Neural cell (in vitro differentiated cells): ENCODE measurements around the gene PDGFB. TPM values are rescaled to one million over a fixed set of nuclear protein-coding genes. Genes with fewer than 3 reads are reported as not detected.

Experiments
- H2AFZ ChIP-seq: fragments of 200-600, 300-800 bp; sonication (generic), shearing (Covaris generic); 2 replicates; pipeline ENCODE4 v1.6.0; 2014; ENCODE audit warnings: low read depth, mild to moderate bottlenecking, antibody characterized with exemption, low read length, moderate library complexity
- H3F3A ChIP-seq: fragments of 200-600 bp; shearing (Covaris generic); 2 replicates; pipeline ENCODE4 v1.6.1; 2016; ENCODE audit warnings: mild to moderate bottlenecking, moderate library complexity, mixed read lengths, antibody characterized with exemption, low read length; ENCODE audit not compliant: insufficient read depth, poor library complexity, severe bottlenecking
- H3K27ac ChIP-seq: fragments of 200-600, 300-800 bp; sonication (generic), shearing (Covaris generic); 2 replicates; pipeline ENCODE4 v1.5.1; 2014; ENCODE audit warnings: mild to moderate bottlenecking, low read length, moderate library complexity
- H3K27me3 ChIP-seq: fragments of 300-800, 200-600 bp; sonication (generic), shearing (Covaris generic); 2 replicates; pipeline ENCODE4 v1.6.0; 2014; ENCODE audit warnings: mild to moderate bottlenecking, low read depth, low read length, moderate library complexity; ENCODE audit not compliant: insufficient read depth
- H3K36me3 ChIP-seq: fragments of 300-800, 200-600 bp; sonication (generic), shearing (Covaris generic); 2 replicates; pipeline ENCODE4 v1.5.1; 2014; ENCODE audit warnings: mild to moderate bottlenecking, antibody characterized with exemption, low read length, moderate library complexity; ENCODE audit not compliant: insufficient read depth
- H3K4me2 ChIP-seq: fragments of 300-800, 200-600 bp; sonication (generic), shearing (Covaris generic); 2 replicates; pipeline ENCODE4 v1.6.0; 2014; ENCODE audit warnings: mild to moderate bottlenecking, low read length
- H3K4me3 ChIP-seq: fragments of 300-800, 200-600 bp; sonication (generic), shearing (Covaris generic); 2 replicates; pipeline ENCODE4 v1.5.1; 2014; ENCODE audit warnings: mild to moderate bottlenecking, low read length, moderate library complexity
- H3K79me2 ChIP-seq: fragments of 200-600 bp; shearing (Covaris generic); replicated peaks from 2 replicates; pipeline ENCODE4 v1.6.0; 2014; ENCODE audit warnings: mild to moderate bottlenecking, low read length, moderate library complexity; ENCODE audit not compliant: insufficient read depth
- H3K9ac ChIP-seq: fragments of 300-800, 200-600 bp; sonication (generic), shearing (Covaris generic); 2 replicates; pipeline ENCODE4 v1.6.1; 2016; ENCODE audit warnings: mild to moderate bottlenecking, low read length, mixed read lengths
- H3K9me2 ChIP-seq: fragments of 200-600 bp; shearing (Covaris generic); 2 replicates; pipeline ENCODE4 v1.6.1; 2016; ENCODE audit warnings: mild to moderate bottlenecking, low read length, mixed read lengths; ENCODE audit not compliant: insufficient read depth
- H3K9me3 ChIP-seq: fragments of 200-600, 300-800 bp; sonication (generic), shearing (Covaris generic); 2 replicates; pipeline ENCODE4 v1.6.1; 2016; ENCODE audit warnings: mild to moderate bottlenecking, mixed run types, low read length, moderate library complexity, mixed read lengths
- H4K20me1 ChIP-seq: fragments of 200-600 bp; shearing (Covaris generic); 2 replicates; pipeline ENCODE4 v1.6.1; 2016; ENCODE audit warnings: mild to moderate bottlenecking, mixed run types; ENCODE audit not compliant: insufficient read depth
- EP300 ChIP-seq: fragments of 450-650 bp; conservative IDR thresholded peaks from 2 replicates; pipeline ENCODE4 v1.6.1; 2014; ENCODE audit warnings: antibody characterized with exemption, mild to moderate bottlenecking, moderate library complexity; ENCODE audit not compliant: poor library complexity, severe bottlenecking
- EZH2 ChIP-seq: fragments of 200-600, 300-800 bp; shearing (Covaris generic), sonication (generic); IDR thresholded peaks from 2 replicates; pipeline ENCODE4 v1.6.1; 2014; ENCODE audit warnings: antibody characterized with exemption, low read length, borderline replicate concordance, mild to moderate bottlenecking; ENCODE audit not compliant: insufficient read depth, poor library complexity, severe bottlenecking
- MXI1 ChIP-seq: fragments of 450-650 bp; conservative IDR thresholded peaks from 2 replicates; pipeline ENCODE4 v1.6.1; 2014; ENCODE audit warnings: antibody characterized with exemption, mild to moderate bottlenecking; ENCODE audit not compliant: poor library complexity, severe bottlenecking
- POLR2AphosphoS5 ChIP-seq: IDR thresholded peaks from 2 replicates; pipeline ENCODE4 v1.6.1; 2012
- RAD21 ChIP-seq: fragments of 450-650 bp; conservative IDR thresholded peaks from 2 replicates; pipeline ENCODE4 v1.6.1; 2014; ENCODE audit warnings: antibody characterized with exemption, mild to moderate bottlenecking, moderate library complexity
- SMC3 ChIP-seq: fragments of 450-650 bp; conservative IDR thresholded peaks from 2 replicates; pipeline ENCODE4 v1.6.1; 2014; ENCODE audit warnings: antibody characterized with exemption, mild to moderate bottlenecking, moderate library complexity; ENCODE audit not compliant: poor library complexity
- TAF1 ChIP-seq: IDR thresholded peaks from 2 replicates; pipeline ENCODE4 v1.6.1; 2012; ENCODE audit warnings: low read depth
- polyA plus RNA-seq: library from polyadenylated mRNA; depleted of rRNA; stranded (reverse); fragments of >200 nt; gene quantifications from 2 replicates; pipeline ENCODE4 v1.2.3, GENCODE V29; 2014
- TF ChIP-seq, protein P1 (sequence below): IDR thresholded peaks from 2 replicates; pipeline ENCODE4 v1.6.1; 2012; ENCODE audit warnings: borderline replicate concordance
- TF ChIP-seq, protein P2 (sequence below): fragments of 450-650 bp; IDR thresholded peaks from 2 replicates; pipeline ENCODE4 v1.5.1; 2014; ENCODE audit warnings: antibody characterized with exemption, mild to moderate bottlenecking, moderate library complexity; ENCODE audit not compliant: poor library complexity, severe bottlenecking

The PDGFB gene
- polyA plus RNA-seq, 1 donor from 2014 or later: 0.61 TPM

DNA sequence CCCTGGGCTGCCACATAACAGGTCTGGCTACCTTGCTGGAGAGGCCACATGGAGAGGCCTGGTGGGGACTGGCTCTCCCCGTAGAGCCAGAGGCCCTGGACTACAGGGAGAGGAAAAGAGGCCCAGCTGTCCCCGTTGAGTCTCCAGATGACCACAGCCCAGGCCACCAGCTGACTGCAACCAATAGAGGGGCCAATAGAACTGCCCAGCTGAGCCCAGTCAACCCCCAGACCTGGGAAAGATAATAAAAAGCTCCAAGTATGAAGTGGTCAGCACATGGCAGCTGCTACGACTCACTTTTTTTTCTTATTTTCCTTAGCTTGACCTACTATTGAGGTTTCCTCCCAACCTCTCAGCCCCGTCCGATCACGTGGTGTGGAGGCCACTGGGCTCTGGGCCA, 18.4 kb downstream of the PDGFB start:
- Histone ChIP-seq H3K9me3 (no peaks in the 10 kb centered on the region), H4K20me1 (no peaks in the 10 kb centered on the region), H3K9ac (no peak overlapping the region), H3K9me2 (no peaks in the 10 kb centered on the region), H2AFZ (no peak overlapping the region), H3K79me2 (no peaks in the 10 kb centered on the region), H3K36me3 (no peaks in the 10 kb centered on the region), H3K27me3 (no peaks in the 10 kb centered on the region), H3K4me3 (no peak overlapping the region), H3K27ac (no peak overlapping the region), H3K4me2 (no peak overlapping the region), H3F3A (no peaks in the 10 kb centered on the region)
- TF ChIP-seq RAD21 (no peak), SMC3 (no peak), EZH2 (no peak), EP300 (no peak), MXI1 (no peak), TAF1 (no peak), POLR2AphosphoS5 (no peak)
- TF ChIP-seq, protein P1, sequence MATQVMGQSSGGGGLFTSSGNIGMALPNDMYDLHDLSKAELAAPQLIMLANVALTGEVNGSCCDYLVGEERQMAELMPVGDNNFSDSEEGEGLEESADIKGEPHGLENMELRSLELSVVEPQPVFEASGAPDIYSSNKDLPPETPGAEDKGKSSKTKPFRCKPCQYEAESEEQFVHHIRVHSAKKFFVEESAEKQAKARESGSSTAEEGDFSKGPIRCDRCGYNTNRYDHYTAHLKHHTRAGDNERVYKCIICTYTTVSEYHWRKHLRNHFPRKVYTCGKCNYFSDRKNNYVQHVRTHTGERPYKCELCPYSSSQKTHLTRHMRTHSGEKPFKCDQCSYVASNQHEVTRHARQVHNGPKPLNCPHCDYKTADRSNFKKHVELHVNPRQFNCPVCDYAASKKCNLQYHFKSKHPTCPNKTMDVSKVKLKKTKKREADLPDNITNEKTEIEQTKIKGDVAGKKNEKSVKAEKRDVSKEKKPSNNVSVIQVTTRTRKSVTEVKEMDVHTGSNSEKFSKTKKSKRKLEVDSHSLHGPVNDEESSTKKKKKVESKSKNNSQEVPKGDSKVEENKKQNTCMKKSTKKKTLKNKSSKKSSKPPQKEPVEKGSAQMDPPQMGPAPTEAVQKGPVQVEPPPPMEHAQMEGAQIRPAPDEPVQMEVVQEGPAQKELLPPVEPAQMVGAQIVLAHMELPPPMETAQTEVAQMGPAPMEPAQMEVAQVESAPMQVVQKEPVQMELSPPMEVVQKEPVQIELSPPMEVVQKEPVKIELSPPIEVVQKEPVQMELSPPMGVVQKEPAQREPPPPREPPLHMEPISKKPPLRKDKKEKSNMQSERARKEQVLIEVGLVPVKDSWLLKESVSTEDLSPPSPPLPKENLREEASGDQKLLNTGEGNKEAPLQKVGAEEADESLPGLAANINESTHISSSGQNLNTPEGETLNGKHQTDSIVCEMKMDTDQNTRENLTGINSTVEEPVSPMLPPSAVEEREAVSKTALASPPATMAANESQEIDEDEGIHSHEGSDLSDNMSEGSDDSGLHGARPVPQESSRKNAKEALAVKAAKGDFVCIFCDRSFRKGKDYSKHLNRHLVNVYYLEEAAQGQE: no peak
- TF ChIP-seq, protein P2, sequence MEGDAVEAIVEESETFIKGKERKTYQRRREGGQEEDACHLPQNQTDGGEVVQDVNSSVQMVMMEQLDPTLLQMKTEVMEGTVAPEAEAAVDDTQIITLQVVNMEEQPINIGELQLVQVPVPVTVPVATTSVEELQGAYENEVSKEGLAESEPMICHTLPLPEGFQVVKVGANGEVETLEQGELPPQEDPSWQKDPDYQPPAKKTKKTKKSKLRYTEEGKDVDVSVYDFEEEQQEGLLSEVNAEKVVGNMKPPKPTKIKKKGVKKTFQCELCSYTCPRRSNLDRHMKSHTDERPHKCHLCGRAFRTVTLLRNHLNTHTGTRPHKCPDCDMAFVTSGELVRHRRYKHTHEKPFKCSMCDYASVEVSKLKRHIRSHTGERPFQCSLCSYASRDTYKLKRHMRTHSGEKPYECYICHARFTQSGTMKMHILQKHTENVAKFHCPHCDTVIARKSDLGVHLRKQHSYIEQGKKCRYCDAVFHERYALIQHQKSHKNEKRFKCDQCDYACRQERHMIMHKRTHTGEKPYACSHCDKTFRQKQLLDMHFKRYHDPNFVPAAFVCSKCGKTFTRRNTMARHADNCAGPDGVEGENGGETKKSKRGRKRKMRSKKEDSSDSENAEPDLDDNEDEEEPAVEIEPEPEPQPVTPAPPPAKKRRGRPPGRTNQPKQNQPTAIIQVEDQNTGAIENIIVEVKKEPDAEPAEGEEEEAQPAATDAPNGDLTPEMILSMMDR: no peak

DNA sequence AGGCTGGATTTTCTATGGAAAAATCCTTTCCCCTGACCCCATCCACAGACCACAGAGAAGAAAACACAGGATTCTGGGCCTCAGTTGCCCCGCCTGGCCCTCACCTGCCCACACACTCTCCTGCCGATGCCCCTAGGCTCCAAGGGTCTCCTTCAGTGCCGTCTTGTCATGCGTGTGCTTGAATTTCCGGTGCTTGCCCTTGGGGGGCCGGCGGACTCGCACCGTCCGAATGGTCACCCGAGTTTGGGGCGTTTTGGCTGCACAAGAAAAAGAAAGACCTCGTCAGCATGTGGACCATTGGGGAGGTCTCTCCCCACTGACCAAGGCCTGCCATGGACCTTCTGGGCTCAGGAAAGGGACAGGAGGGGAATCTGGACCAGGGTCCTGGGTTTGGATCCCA, 19.2 kb downstream of the PDGFB start:
- no peaks in the 10 kb centered on the region for H3K9me3 ChIP-seq
- H3F3A ChIP-seq: no peaks in the 10 kb centered on the region
- no peaks in the 10 kb centered on the region for H3K36me3 ChIP-seq
- no peak overlapping the region for H3K9ac ChIP-seq
- H3K9me2 ChIP-seq: no peaks in the 10 kb centered on the region
- no peaks in the 10 kb centered on the region for H4K20me1 ChIP-seq
- H3K4me3 ChIP-seq: no peak overlapping the region
- no peak overlapping the region for H3K4me2 ChIP-seq
- no peaks in the 10 kb centered on the region for H3K27me3 ChIP-seq
- no peak overlapping the region for H3K27ac ChIP-seq
- no peak for TF ChIP-seq EZH2
- TF ChIP-seq TAF1: no peak
- TF ChIP-seq, protein P2: no peak
- TF ChIP-seq RAD21: no peak
- TF ChIP-seq SMC3: no peak
- TF ChIP-seq POLR2AphosphoS5: no peak
- TF ChIP-seq EP300: no peak
- TF ChIP-seq, protein P1: no peak
- TF ChIP-seq MXI1: no peak
- H2AFZ ChIP-seq: no peak overlapping the region
- no peaks in the 10 kb centered on the region for H3K79me2 ChIP-seq
